H9 (cell line): ENCODE data around the gene CDHR5. TPM values are rescaled to one million over a fixed set of nuclear protein-coding genes. Genes with fewer than 3 reads are reported as not detected.

ENCODE experiments used
- DNase-seq: peaks from one replicate; pipeline ENCODE4 v3.0.0-alpha.2; 2017
- H2AFZ ChIP-seq: one replicate; pipeline ENCODE4 v1.6.1; 2013; ENCODE audit warnings: mild to moderate bottlenecking, low read length, control low read depth, moderate library complexity
- H2AK5ac ChIP-seq: 2 replicates; pipeline ENCODE4 v1.6.1; 2013; ENCODE audit warnings: low read length, control low read depth, mixed read lengths; ENCODE audit not compliant: insufficient read length
- H2BK120ac ChIP-seq: one replicate; pipeline ENCODE4 v1.6.1; 2013; ENCODE audit warnings: low read depth, mild to moderate bottlenecking, low read length, control low read depth, inconsistent platforms; ENCODE audit not compliant: poor library complexity, severe bottlenecking
- H2BK12ac ChIP-seq: 2 replicates; pipeline ENCODE4 v1.6.1; 2013; ENCODE audit warnings: low read length, control low read depth, mixed read lengths, low read depth; ENCODE audit not compliant: insufficient read length
- H2BK15ac ChIP-seq: 2 replicates; pipeline ENCODE4 v1.6.1; 2013; ENCODE audit warnings: low read depth, low read length, control low read depth
- H2BK20ac ChIP-seq: one replicate; pipeline ENCODE4 v1.6.1; 2013; ENCODE audit warnings: low read depth, mild to moderate bottlenecking, low read length, control low read depth, inconsistent platforms; ENCODE audit not compliant: poor library complexity, severe bottlenecking
- H2BK5ac ChIP-seq: 2 replicates; pipeline ENCODE4 v1.6.1; 2013; ENCODE audit warnings: low read length, control low read depth, mixed read lengths; ENCODE audit not compliant: insufficient read length
- H3K14ac ChIP-seq: 2 replicates; pipeline ENCODE4 v1.6.1; 2013; ENCODE audit warnings: low read length, control low read depth; ENCODE audit not compliant: insufficient read depth
- H3K18ac ChIP-seq: 2 replicates; pipeline ENCODE4 v1.6.1; 2013; ENCODE audit warnings: low read depth, mild to moderate bottlenecking, mixed read lengths, low read length, control low read depth; ENCODE audit not compliant: insufficient read length
- H3K23ac ChIP-seq: 2 replicates; pipeline ENCODE4 v1.6.1; 2013; ENCODE audit warnings: low read length, control low read depth, mixed read lengths, low read depth; ENCODE audit not compliant: insufficient read length
- H3K23me2 ChIP-seq: 2 replicates; pipeline ENCODE4 v1.6.1; 2013; ENCODE audit warnings: low read depth, mild to moderate bottlenecking, mixed read lengths, low read length, control low read depth; ENCODE audit not compliant: insufficient read length, poor library complexity, severe bottlenecking
- H3K27ac ChIP-seq: 2 replicates; pipeline ENCODE4 v1.5.1; 2013; ENCODE audit warnings: low read length, control low read depth, mixed read lengths, low read depth; ENCODE audit not compliant: insufficient read length
- H3K27me3 ChIP-seq: 2 replicates; pipeline ENCODE4 v1.6.1; 2013; ENCODE audit warnings: low read length, control low read depth, inconsistent platforms; ENCODE audit not compliant: insufficient read depth
- H3K4ac ChIP-seq: 2 replicates; pipeline ENCODE4 v1.6.1; 2013; ENCODE audit warnings: low read depth, mild to moderate bottlenecking, control low read depth, inconsistent platforms, low read length, moderate library complexity
- H3K4me1 ChIP-seq: 2 replicates; pipeline ENCODE4 v1.6.1; 2013; ENCODE audit warnings: low read length, control low read depth, inconsistent platforms; ENCODE audit not compliant: insufficient read depth
- H3K4me2 ChIP-seq: 2 replicates; pipeline ENCODE4 v1.6.1; 2013; ENCODE audit warnings: low read length, control low read depth, mixed read lengths; ENCODE audit not compliant: insufficient read length, insufficient read depth
- H3K56ac ChIP-seq: 2 replicates; pipeline ENCODE4 v1.6.1; 2013; ENCODE audit warnings: low read depth, mild to moderate bottlenecking, mixed read lengths, low read length, control low read depth; ENCODE audit not compliant: insufficient read length
- H3K79me1 ChIP-seq: 2 replicates; pipeline ENCODE4 v1.6.1; 2013; ENCODE audit warnings: low read depth, mild to moderate bottlenecking, moderate library complexity, low read length, control low read depth, inconsistent platforms; ENCODE audit not compliant: insufficient read depth, poor library complexity, severe bottlenecking
- H3K79me2 ChIP-seq: 2 replicates; pipeline ENCODE4 v1.6.1; 2013; ENCODE audit warnings: low read length, control low read depth, inconsistent platforms; ENCODE audit not compliant: insufficient read depth
- H3K9ac ChIP-seq: 2 replicates; pipeline ENCODE4 v1.6.1; 2013; ENCODE audit warnings: low read length, control low read depth, mixed read lengths; ENCODE audit not compliant: insufficient read length; ENCODE audit errors: extremely low read depth
- H3K9me3 ChIP-seq: one replicate; pipeline ENCODE4 v1.6.1; 2013; ENCODE audit warnings: low read depth, low read length, inconsistent platforms; ENCODE audit not compliant: control insufficient read depth
- H3T11ph ChIP-seq: one replicate; pipeline ENCODE4 v1.6.1; 2013; ENCODE audit warnings: mild to moderate bottlenecking, low read length, control low read depth, inconsistent platforms
- H4K20me1 ChIP-seq: one replicate; pipeline ENCODE4 v1.6.1; 2013; ENCODE audit not compliant: control insufficient read depth, insufficient read length, insufficient read depth
- H4K5ac ChIP-seq: 2 replicates; pipeline ENCODE4 v1.6.1; 2013; ENCODE audit warnings: low read depth, mild to moderate bottlenecking, mixed read lengths, low read length, control low read depth; ENCODE audit not compliant: insufficient read length
- H4K8ac ChIP-seq: replicated peaks from 2 replicates; pipeline ENCODE4 v1.6.1; 2013; ENCODE audit warnings: low read length, control low read depth, mixed read lengths, low read depth; ENCODE audit not compliant: insufficient read length
- H4K91ac ChIP-seq: 2 replicates; pipeline ENCODE4 v1.6.1; 2013; ENCODE audit warnings: low read depth, mild to moderate bottlenecking, moderate library complexity, mixed read lengths, low read length, control low read depth; ENCODE audit not compliant: insufficient read length
- H3K27ac Mint-ChIP-seq, 3 experiments: 2 replicates in 2 of 3; 3 replicates in 1 of 3; pipeline ENCODE4 v1.8.0; 2020 to 2021; ENCODE audit warnings: mixed read lengths in 3 of 3, mild to moderate bottlenecking in 1 of 3, moderate library complexity in 1 of 3
- H3K27me3 Mint-ChIP-seq: 2 replicates; pipeline ENCODE4 v1.8.0; 2021; ENCODE audit warnings: low read depth, mild to moderate bottlenecking, moderate library complexity, mixed read lengths
- H3K36me3 Mint-ChIP-seq, 3 experiments: 2 replicates in 2 of 3; 3 replicates in 1 of 3; pipeline ENCODE4 v1.8.0; 2020 to 2021; ENCODE audit warnings: low read depth in 3 of 3, mixed read lengths in 3 of 3; ENCODE audit not compliant: insufficient read depth in 1 of 3
- H3K4me1 Mint-ChIP-seq, 2 experiments: 2 replicates each; pipeline ENCODE4 v1.8.0; 2020; ENCODE audit warnings: mixed read lengths in 2 of 2
- H3K4me3 Mint-ChIP-seq, 2 experiments: 2 replicates in 1 of 2; 3 replicates in 1 of 2; pipeline ENCODE4 v1.8.0; 2020 to 2021; ENCODE audit warnings: mild to moderate bottlenecking in 2 of 2, mixed read lengths in 2 of 2, moderate library complexity in 1 of 2
- H3K9me3 Mint-ChIP-seq, 2 experiments: 2 replicates in 1 of 2; 3 replicates in 1 of 2; pipeline ENCODE4 v1.8.0; 2020; ENCODE audit warnings: mild to moderate bottlenecking in 2 of 2, mixed read lengths in 2 of 2, moderate library complexity in 1 of 2
- WGBS: extraction: QIAGEN DNeasy Blood & Tissue Kit; methylation state at CpG from one replicate; pipeline ENCODE4 v1.1.7; 2013; ENCODE audit warnings: missing lambda C conversion rate, low lambda C conversion rate, mixed read lengths; ENCODE audit not compliant: insufficient read length; ENCODE audit errors: extremely low coverage; 5-methylcytosine and 5-hydroxymethylcytosine counted together
- total RNA-seq: library from RNA; stranded (reverse); gene quantifications from 2 replicates; pipeline ENCODE4 v1.2.1, GENCODE V29; 2021
- TF ChIP-seq, protein P1 (sequence below): fragments of 200-600 bp; sonication (generic); conservative IDR thresholded peaks from 3 replicates; pipeline ENCODE4 v1.8.0; 2021; ENCODE audit warnings: antibody characterized with exemption, mild to moderate bottlenecking

CDHR5 gene
- total RNA-seq, 1 experiment from 2014 or later = not detected

DNA sequence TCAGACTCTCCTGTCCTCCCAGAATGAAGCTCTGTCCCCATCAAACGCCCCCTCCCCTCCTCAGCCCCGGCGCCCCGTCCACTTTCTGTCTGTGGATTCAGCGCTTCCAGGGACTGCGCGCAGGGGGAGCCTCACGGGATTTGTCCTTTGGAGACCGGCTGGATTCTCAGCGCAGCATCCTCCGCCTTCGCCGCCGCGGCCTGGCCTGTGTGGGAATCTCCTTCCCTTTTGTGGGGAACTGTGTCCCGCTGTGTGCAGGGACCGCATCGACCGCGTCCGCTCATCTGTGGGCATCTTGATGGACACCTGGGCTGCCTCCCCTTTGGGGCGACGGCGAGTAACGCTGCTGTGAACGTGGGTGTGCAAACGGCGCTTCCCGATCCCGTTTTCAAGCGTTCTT lies 3.3 kb upstream of the CDHR5 start:
- no peak overlapping the region for H2BK12ac ChIP-seq
- no peak overlapping the region for H2BK5ac ChIP-seq
- no peak overlapping the region for H2BK15ac ChIP-seq

More for the DNA sequence above, 3.3 kb upstream of the CDHR5 start:
- TF ChIP-seq, protein P1, sequence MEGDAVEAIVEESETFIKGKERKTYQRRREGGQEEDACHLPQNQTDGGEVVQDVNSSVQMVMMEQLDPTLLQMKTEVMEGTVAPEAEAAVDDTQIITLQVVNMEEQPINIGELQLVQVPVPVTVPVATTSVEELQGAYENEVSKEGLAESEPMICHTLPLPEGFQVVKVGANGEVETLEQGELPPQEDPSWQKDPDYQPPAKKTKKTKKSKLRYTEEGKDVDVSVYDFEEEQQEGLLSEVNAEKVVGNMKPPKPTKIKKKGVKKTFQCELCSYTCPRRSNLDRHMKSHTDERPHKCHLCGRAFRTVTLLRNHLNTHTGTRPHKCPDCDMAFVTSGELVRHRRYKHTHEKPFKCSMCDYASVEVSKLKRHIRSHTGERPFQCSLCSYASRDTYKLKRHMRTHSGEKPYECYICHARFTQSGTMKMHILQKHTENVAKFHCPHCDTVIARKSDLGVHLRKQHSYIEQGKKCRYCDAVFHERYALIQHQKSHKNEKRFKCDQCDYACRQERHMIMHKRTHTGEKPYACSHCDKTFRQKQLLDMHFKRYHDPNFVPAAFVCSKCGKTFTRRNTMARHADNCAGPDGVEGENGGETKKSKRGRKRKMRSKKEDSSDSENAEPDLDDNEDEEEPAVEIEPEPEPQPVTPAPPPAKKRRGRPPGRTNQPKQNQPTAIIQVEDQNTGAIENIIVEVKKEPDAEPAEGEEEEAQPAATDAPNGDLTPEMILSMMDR = no peak
- H2AK5ac ChIP-seq = no peak overlapping the region
- WGBS = no CpG with 5 or more reads among the region's 31 CpGs
- H3K9ac ChIP-seq = no peak overlapping the region
- Mint-ChIP-seq H3K4me1 (peaks cover 9 to 24% of the 10 kb centered on the region in 2 experiments), H3K9me3 (no peaks in the 10 kb centered on the region; a peak in 1 of 5 replicates), H3K27ac (no peak overlapping the region), H3K27me3 (peaks cover 28% of the 10 kb centered on the region), H3K4me3 (peak overlapping the region; percentile 30 to 46; a peak in 3 of 5 replicates), H3K36me3 (peaks cover 0 to 6% (median 0%) of the 10 kb centered on the region in 3 experiments; a peak in 4 of 7 replicates)
- H3K4ac ChIP-seq = no peak overlapping the region
- H3T11ph ChIP-seq = no peak overlapping the region
- H3K23ac ChIP-seq = no peak overlapping the region
- no peak overlapping the region for H4K5ac ChIP-seq
- no peaks in the 10 kb centered on the region for H3K4me1 ChIP-seq
- H3K79me2 ChIP-seq = no peaks in the 10 kb centered on the region
- no peak overlapping the region for H3K18ac ChIP-seq
- H4K8ac ChIP-seq = no peak overlapping the region
- no peak overlapping the region for H4K91ac ChIP-seq
- H2BK120ac ChIP-seq = no peak overlapping the region
- H4K20me1 ChIP-seq = no peaks in the 10 kb centered on the region
- DNase-seq = no peak
- H3K4me2 ChIP-seq = no peak overlapping the region
- no peak overlapping the region for H3K14ac ChIP-seq
- no peaks in the 10 kb centered on the region for H3K79me1 ChIP-seq
- H2BK20ac ChIP-seq = no peak overlapping the region
- no peak overlapping the region for H3K56ac ChIP-seq
- H2AFZ ChIP-seq = no peak overlapping the region
- H3K23me2 ChIP-seq = no peaks in the 10 kb centered on the region
- no peaks in the 10 kb centered on the region for H3K9me3 ChIP-seq
- H3K27ac ChIP-seq = no peak overlapping the region
- H3K27me3 ChIP-seq = peaks cover 6% of the 10 kb centered on the region; the same call in 1 of the 2 replicates
